Mesenteric fat pad (tissue), 1 donor: ENCODE results near the gene GNB1L. TPM values are rescaled to one million over a fixed set of nuclear protein-coding genes. Genes with fewer than 3 reads are reported as not detected.

ENCODE experiments used
- DNase-seq: peaks from one replicate; pipeline ENCODE4 v3.0.0-alpha.2; 2020; ENCODE audit warnings: low spot score
- total RNA-seq: library from RNA; stranded (reverse); fragmentation: NEBNext Ultra II Directional; extraction: Animal tissue kit (Norgen Biotek cat#: 25700); gene quantifications from one replicate; pipeline ENCODE4 v1.2.1, GENCODE V29; 2021
- donor health status: DM: yes; HTN: yes; CAD: no.

The GNB1L gene
- total RNA-seq, 1 donor from 2014 or later, result 4.2 TPM

- DNase-seq, result no peak
Observed at GRCh38 chr22:19740586-19740985, 114.1 kb downstream of the GNB1L start.

- DNase-seq, result no peak
Observed at GRCh38 chr22:19739911-19740449, 114.7 kb downstream of the GNB1L start.

- DNase-seq, result no peak
Observed at GRCh38 chr22:19739448-19739895, 115.2 kb downstream of the GNB1L start.

- no peak for DNase-seq
Observed at GRCh38 chr22:19738664-19739447, 115.8 kb downstream of the GNB1L start.

- no peak for DNase-seq
Observed at GRCh38 chr22:19737846-19738663, 116.6 kb downstream of the GNB1L start.

- no peak for DNase-seq
Observed at GRCh38 chr22:19735665-19736510, 118.8 kb downstream of the GNB1L start.

GRCh38 chr22:19734837-19735382, 119.8 kb downstream of the GNB1L start:
- no peak for DNase-seq

GRCh38 chr22:19734163-19734562, 120.5 kb downstream of the GNB1L start:
- DNase-seq, result no peak

- no peak for DNase-seq
Observed at GRCh38 chr22:19733755-19734154, 120.9 kb downstream of the GNB1L start.

Other genes starting within 250 kb of the GNB1L start
- 7.0 TPM for gene SEPTIN5, start 140.4 kb downstream of the GNB1L start, total RNA-seq
- 1.8 TPM for gene GP1BB, start 131.3 kb downstream of the GNB1L start, total RNA-seq
- gene TBX1, start 94.1 kb downstream of the GNB1L start, total RNA-seq, result 3.0 TPM
- gene RTL10, start within 50 bp of the GNB1L start, total RNA-seq, result 8.4 TPM
- 144 TPM for gene COMT, start 86.9 kb upstream of the GNB1L start, total RNA-seq
- 20.2 TPM for gene TXNRD2, start 86.9 kb upstream of the GNB1L start, total RNA-seq
- gene ARVCF, start 161.9 kb upstream of the GNB1L start, total RNA-seq, result 5.3 TPM
- gene TANGO2, start 166.2 kb upstream of the GNB1L start, total RNA-seq, result 34.8 TPM
- gene DGCR8, start 225.4 kb upstream of the GNB1L start, total RNA-seq, result 29.7 TPM